Nephron progenitor cell (in vitro differentiated cells): ENCODE results near the gene GCLC.

Experiments
- DNase-seq: peaks from one replicate; pipeline ENCODE4 v3.0.0; 2021
- H3K27ac Mint-ChIP-seq: 2 replicates; pipeline ENCODE4 v1.8.0; 2021; ENCODE audit warnings: mild to moderate bottlenecking, moderate library complexity, mixed read lengths
- H3K27me3 Mint-ChIP-seq: 2 replicates; pipeline ENCODE4 v1.8.0; 2021; ENCODE audit warnings: mild to moderate bottlenecking, low read depth, mixed read lengths; ENCODE audit not compliant: poor library complexity
- H3K36me3 Mint-ChIP-seq: 2 replicates; pipeline ENCODE4 v1.8.0; 2021; ENCODE audit warnings: low read depth, mixed read lengths
- H3K4me1 Mint-ChIP-seq: 2 replicates; pipeline ENCODE4 v1.8.0; 2021; ENCODE audit warnings: mixed read lengths
- H3K4me3 Mint-ChIP-seq: 2 replicates; pipeline ENCODE4 v1.8.0; 2021; ENCODE audit warnings: mild to moderate bottlenecking, moderate library complexity, mixed read lengths
- H3K9me3 Mint-ChIP-seq: 2 replicates; pipeline ENCODE4 v1.8.0; 2021; ENCODE audit warnings: mild to moderate bottlenecking, moderate library complexity, mixed read lengths
- TF ChIP-seq, protein P1 (sequence below): fragments of 200-600 bp; sonication (generic); IDR thresholded peaks from 2 replicates; pipeline ENCODE4 v1.5.0; 2021; ENCODE audit warnings: antibody characterized with exemption

The GCLC gene

DNA sequence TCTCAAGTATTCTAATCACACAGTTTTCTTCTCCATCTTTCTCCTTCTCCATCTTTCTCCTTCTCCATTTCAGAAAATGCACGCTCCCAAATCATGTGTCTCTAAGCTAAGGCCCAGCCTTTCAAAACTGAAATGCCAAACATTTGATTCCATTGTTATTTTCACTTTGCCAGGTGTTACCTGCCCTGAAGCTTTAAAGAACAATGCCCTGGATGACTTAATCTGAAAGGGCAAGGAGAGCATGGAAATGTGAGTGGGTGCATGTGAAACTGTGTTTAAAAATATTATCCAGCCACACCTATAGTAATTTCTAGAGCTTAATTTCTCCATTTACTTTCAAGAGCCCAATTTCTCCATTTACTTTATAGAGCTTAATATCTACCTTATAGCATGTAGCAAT lies 42.4 kb upstream of the GCLC start:
- Mint-ChIP-seq H3K4me1 (peaks cover 15% of the 10 kb centered on the region), H3K9me3 (no peaks in the 10 kb centered on the region)

DNA sequence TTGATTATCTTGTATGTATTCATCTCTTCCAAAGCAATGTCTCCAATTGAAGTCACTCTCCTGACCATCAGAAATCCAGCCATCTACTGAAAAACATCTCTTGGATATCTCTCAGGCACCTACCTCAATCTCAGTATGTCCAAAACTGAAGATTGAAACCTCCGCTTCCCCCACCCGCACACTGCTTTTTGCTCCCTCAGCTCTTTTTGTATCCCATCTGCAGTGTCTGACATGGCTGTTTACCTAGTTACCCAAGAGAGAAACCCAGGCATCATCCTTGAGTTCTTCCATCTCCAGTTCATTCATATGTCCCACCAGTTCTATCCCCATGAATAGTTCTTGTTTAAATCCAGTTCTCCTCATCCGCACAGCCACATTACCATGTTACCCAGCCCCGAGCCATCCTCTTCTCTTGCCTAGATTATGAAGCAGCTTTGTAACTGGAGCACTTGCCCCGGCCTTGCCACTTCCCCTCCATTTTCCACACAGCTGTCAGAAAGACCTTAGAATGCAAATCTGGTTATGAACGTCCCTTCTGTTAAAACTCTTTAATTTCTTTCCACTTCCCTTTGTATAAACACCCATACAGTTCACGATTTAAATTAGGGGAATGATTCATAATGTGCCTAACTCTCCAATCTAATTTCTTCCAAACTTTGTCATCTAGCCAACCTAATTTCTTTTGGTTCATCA lies 40.5 kb upstream of the GCLC start:
- no peaks in the 10 kb centered on the region for H3K36me3 Mint-ChIP-seq
- TF ChIP-seq, protein P1, sequence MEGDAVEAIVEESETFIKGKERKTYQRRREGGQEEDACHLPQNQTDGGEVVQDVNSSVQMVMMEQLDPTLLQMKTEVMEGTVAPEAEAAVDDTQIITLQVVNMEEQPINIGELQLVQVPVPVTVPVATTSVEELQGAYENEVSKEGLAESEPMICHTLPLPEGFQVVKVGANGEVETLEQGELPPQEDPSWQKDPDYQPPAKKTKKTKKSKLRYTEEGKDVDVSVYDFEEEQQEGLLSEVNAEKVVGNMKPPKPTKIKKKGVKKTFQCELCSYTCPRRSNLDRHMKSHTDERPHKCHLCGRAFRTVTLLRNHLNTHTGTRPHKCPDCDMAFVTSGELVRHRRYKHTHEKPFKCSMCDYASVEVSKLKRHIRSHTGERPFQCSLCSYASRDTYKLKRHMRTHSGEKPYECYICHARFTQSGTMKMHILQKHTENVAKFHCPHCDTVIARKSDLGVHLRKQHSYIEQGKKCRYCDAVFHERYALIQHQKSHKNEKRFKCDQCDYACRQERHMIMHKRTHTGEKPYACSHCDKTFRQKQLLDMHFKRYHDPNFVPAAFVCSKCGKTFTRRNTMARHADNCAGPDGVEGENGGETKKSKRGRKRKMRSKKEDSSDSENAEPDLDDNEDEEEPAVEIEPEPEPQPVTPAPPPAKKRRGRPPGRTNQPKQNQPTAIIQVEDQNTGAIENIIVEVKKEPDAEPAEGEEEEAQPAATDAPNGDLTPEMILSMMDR: no peak
- peaks cover 32% of the 10 kb centered on the region for H3K4me1 Mint-ChIP-seq
- H3K4me3 Mint-ChIP-seq: no peak overlapping the region
- no peak for DNase-seq
- no peaks in the 10 kb centered on the region for H3K9me3 Mint-ChIP-seq
- H3K27ac Mint-ChIP-seq: peak overlapping the region; percentile 2
- H3K27me3 Mint-ChIP-seq: peaks cover 7% of the 10 kb centered on the region

More for the DNA sequence above, 42.4 kb upstream of the GCLC start:
- Mint-ChIP-seq H3K27ac (peak overlapping the region; percentile 14), H3K36me3 (no peaks in the 10 kb centered on the region), H3K27me3 (peaks cover 10% of the 10 kb centered on the region), H3K4me3 (no peak overlapping the region)
- TF ChIP-seq, protein P1: no peak
- no peak for DNase-seq

DNA sequence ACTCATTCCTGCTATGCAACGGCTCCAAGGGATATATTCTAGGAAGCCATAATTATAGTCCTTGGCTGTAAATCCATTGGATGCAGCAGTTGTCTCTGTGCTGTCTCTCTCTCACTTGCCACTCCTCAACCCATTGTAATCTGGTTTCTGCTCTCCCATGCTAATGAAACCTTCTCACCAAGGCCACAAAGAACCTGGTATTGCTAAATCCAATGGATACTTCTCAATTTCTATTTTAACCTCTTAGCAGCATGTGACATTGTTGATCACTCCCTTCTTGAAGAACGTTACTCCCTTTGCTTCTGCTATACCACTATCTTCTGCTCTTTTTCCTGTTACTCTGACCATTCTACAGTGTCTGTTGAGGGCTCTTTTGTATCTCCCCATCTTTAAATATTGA lies 39.8 kb upstream of the GCLC start:
- Mint-ChIP-seq H3K9me3 (no peaks in the 10 kb centered on the region), H3K27me3 (peaks cover 7% of the 10 kb centered on the region), H3K4me1 (peaks cover 32% of the 10 kb centered on the region), H3K36me3 (no peaks in the 10 kb centered on the region), H3K27ac (no peak overlapping the region), H3K4me3 (no peak overlapping the region)
- TF ChIP-seq, protein P1: no peak
- DNase-seq: no peak

DNA sequence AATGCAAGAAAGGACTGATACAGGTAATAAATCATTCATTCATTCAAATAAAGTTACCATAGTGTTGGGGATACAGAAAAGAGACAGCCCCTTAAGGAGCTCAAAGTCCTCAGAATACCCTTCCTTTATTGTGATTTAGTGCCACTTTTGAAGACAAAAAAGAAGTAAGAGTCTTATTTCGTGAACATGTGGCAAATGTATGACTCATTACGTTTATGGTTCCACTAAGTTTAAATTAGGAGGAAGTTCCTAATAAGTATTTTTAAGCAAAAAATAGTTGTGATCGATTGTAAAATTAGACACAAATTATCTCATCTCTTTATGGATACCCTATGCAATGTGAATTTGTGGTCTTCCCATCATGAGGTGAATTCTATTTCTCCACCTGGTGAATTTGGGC lies 38.5 kb upstream of the GCLC start:
- Mint-ChIP-seq H3K27me3 (peaks cover 3% of the 10 kb centered on the region), H3K4me3 (no peak overlapping the region), H3K27ac (no peak overlapping the region), H3K9me3 (no peaks in the 10 kb centered on the region), H3K36me3 (no peaks in the 10 kb centered on the region), H3K4me1 (peaks cover 26% of the 10 kb centered on the region)
- TF ChIP-seq, protein P1: no peak
- DNase-seq: no peak

DNA sequence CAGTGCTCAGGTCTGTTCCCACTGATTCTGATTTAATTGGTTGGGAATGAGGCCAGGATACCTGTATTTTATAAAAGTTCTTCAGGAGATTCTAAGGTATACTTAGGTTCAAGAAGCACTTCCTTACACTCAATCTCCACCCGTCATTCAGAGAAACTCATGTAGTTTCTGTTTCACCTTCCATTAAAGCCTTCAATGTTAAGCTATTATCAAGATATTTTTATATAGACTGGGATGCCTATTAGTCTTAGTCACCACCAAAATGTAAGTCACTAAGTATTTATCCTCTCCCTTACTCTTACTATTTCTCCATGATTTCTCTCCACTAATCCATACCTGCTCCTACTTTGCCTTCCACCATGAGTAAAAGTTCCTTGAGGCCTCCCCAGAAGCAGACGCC lies 38.1 kb upstream of the GCLC start:
- peaks cover 3% of the 10 kb centered on the region for H3K27me3 Mint-ChIP-seq
- no peak overlapping the region for H3K4me3 Mint-ChIP-seq
- peaks cover 26% of the 10 kb centered on the region for H3K4me1 Mint-ChIP-seq
- TF ChIP-seq, protein P1: no peak
- no peak overlapping the region for H3K27ac Mint-ChIP-seq
- no peaks in the 10 kb centered on the region for H3K36me3 Mint-ChIP-seq
- DNase-seq: no peak
- H3K9me3 Mint-ChIP-seq: no peaks in the 10 kb centered on the region

DNA sequence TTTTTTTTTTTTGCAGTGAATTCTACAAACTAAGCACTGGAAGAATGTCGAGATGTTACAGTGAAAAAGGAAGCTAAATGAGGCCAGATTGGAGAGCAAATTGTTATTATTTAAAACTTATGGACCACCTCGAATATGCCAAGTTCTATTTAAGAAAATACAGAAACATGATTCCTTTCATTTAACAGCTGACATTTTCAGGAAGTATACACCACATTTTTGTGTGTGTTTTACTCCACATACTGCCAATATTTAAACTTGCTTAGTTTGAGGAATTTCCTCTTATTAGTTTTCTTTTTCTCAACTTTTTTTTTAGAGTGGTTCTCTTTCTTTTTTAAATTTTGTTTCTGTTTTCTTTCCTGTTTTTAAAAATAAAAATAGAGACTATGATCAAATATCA lies 37.0 kb upstream of the GCLC start:
- DNase-seq: no peak
- TF ChIP-seq, protein P1: no peak
- Mint-ChIP-seq H3K36me3 (no peaks in the 10 kb centered on the region), H3K4me3 (no peak overlapping the region), H3K27me3 (peaks cover 3% of the 10 kb centered on the region), H3K27ac (peak overlapping the region; percentile 96), H3K9me3 (no peaks in the 10 kb centered on the region), H3K4me1 (peaks cover 26% of the 10 kb centered on the region)
